HG03280 (cell line): ENCODE measurements around the gene RPLP2.

Source experiments
- ATAC-seq: cut with Tn5 transposase; IDR thresholded peaks from one replicate; pipeline ENCODE4 v1.9.1; 2021; ENCODE audit warnings: mild to moderate bottlenecking, moderate library complexity; ENCODE audit not compliant: unreplicated experiment

Gene RPLP2

DNA sequence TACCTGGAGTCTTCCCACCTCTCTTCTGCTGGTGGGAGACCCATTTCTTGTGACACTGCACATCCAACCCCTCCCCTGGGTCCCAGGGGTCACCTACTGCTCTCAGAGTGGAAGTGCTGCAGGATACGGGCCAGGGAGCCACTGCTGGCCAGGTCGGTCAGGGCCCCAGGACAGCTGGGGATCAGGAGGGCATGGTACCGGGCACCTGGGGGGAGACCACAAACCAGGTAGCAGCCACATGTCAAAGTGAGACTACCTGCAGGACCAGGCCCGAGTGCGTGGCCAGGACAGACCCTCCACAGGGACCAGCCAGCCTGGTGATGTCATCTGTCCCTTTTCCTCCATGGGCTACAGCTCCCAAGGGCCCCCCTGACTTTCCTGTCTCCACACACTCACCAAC, 36.3 kb upstream of the RPLP2 start:
- no peak for ATAC-seq

DNA sequence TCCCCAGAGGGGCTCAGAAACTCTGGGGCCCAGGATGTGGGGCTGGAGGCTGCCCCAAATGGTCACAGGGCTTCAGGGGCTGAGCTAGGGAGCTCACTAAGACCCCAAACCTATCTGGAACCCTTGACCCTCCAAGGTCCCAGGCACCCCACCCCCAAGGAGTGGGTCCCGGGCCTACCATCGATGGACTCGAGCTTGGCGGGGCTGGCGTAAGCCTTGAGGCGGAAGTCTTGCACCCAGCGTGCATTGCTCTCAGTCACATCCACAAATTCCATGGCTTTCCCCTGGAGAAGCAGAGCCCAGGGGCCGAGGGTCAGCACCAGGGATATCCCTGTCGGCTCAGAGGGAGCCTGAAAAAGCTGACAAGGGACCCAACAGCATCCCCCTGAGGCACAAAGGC, 35.9 kb upstream of the RPLP2 start:
- ATAC-seq, result no peak

DNA sequence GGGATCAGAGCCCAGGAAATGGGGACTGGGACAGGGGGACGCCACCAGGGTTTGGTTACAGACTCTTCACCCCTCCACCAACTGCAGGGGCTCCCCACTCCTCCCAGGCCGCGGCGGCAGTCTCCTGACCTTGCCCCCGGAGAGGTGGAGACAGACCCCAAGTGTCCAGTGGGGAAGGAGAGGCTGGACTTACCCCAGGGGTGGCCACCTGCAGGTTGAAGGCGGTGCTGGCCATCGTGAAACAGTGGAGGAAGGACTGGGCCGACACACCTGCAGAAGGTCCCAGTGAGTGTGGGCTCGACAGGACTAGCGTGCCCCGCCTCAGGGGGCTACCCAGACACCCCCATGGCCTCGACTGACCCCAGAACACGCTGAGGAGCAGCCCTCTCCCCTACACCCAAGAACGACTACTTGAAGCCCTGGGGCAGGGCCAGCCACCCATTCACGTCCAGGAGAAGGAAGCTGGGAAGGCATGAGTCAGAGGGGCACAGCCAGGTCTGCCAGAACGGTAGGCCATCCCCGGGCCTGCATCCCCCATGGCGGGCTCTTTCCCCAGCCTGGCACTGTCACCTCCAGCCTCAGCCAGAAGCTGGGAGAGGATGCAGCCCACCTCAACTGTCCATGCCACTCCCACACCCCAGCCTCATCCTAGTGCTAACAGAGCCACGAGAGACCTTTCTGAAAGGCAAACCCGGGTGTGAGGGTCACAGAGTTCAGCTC, 34.7 kb upstream of the RPLP2 start:
- ATAC-seq, result no peak

DNA sequence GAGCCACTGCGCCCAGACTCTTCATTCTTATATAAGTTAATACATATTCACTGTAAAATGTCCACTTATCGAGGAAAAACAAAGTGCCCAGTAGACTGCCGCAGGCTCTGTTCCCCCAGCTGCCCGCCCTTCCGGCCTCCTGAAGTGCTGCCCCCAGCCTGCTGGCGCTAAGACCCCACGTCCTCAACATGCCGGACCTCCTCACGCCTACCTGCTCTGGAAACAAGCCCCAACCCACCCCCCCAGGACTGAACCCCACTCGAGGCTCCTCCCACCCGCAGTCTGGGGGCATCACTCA, 33.6 kb upstream of the RPLP2 start:
- no peak for ATAC-seq

DNA sequence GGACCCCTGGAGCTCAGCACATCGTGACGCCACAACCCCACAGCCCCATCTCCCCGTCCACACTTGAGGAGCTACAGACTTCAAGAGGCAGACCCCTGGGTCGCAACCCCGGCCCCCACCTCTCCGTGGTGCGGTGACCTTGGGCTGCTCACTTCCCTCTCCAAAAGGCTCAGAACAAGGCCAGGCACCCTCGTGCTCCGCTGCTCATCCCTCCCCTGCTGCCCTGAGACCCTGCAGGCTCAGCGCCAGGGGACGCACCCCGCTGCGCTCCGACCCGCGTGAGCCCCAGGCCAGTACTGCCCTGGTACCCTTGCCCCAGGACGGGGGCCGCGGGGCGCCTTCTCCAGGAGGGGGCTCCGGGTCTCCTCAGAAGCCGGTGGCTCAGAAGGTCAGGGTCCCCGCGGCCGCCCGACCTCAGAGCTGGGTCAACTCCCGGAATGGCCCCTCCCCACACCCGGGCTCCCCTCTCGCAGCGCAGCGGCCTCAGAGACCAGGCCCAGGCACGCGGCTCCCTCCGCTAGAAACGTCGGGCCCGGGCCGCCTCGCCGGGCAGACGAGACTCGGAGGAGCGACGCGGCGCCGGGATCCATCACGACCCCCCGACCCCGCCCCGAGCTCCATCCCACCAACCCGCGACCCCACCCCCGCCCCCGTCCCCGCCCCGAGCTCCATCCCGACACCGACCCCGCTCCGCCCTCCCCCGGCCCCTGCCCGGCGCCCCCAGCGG, 33.0 kb upstream of the RPLP2 start:
- ATAC-seq, result peak; percentile 20

DNA sequence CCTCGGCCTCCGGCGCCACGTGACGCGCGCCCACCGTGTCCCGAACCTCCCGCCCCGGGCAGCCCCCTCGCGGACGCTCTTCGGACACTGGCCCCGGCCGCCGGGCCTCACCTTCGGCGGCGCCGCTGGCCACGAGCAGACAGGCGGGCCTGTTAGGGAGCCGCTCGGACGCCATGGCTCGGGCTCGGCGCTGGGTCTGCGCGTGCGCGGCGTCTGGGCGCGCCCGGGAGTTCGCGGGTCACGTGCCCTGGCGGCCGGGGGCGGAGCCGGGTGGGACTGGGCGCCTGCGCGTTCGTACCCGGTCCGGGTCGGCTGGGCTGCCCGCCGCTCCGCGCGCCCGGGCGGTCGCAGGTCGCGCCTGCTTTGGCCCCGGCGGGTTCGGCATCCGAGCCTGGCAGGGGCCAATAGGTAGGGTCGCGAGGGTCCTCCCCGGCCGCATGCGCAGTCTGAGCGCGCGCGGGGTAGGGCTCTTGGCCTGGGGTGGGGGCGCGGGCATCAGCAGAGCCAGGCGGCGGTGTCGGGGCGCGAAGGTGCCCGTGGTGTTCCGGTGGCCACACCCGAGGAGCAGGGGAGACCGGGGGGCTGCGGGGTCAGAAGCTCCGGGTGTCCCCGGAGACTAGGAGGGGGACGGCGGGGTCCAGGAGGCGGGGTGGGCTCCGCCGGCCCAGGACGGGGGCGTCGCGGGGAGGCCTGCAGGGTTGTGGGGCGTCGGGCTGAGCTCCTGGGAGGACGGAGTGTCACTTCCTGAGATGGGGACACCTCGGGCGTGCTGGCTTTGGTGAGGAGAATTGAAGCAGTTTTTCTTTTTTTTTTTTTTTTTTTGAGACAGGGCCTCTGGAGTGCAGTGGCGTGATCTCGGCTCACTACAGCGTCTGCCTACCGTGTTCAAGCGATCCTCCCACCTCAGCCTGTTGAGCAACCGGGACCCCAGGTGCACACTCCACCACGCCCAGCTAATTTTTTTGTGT, 32.2 kb upstream of the RPLP2 start, which contains the start of gene GATD1:
Gene GATD1, minus strand, starts transcription at position 200 of the 968 bp plus-strand sequence. Its CDS starts 25 bp downstream, at position 175.
- peak; percentile 80 for ATAC-seq

DNA sequence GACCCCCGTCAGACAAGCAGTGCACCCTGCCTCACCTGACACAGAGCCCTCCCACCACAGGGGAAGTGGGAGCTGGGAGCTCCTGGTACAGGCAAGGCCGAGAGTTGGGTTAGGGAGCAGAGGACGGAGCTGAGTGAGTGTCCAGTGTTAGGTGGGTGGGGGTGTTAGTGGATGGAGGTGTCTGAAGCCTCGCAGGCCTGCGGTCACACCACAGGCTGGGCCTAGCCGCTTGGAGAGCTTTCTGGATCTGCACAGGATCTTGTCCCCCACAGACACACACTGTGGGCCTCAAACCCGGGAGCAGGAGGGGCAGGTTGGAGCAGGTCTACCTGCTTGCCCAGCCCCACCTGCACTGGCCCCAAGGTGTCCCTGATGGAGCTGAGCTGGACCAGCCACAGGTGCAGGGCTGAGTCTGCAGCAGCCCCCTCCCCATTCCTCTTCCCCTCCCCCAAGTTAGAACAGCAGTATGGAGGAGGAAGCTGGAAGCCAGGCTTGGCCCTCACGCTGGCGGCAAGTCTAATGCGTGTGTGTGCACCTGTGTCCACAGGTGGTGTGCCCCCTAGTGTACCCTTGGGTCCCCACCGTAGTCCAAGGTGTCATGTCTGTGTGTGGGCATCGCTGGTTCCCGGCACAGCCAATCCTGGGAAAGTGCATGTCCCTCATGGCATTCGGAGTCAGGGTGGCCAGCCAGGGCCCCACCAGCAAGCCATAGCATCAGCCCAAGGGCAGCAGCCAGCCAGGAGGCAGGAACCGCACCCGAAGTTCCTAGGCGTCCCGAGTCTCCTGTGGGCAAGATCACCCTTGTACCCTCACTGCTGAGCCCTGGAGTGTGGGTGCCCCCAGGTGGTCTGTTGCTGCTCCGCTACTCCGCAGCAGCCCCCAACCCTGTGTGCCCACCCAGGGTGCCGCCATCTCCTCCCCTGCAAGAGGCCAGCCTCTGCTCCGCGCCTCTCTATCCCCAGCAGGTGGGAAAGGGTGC, 30.5 kb upstream of the RPLP2 start:
- ATAC-seq, result no peak

DNA sequence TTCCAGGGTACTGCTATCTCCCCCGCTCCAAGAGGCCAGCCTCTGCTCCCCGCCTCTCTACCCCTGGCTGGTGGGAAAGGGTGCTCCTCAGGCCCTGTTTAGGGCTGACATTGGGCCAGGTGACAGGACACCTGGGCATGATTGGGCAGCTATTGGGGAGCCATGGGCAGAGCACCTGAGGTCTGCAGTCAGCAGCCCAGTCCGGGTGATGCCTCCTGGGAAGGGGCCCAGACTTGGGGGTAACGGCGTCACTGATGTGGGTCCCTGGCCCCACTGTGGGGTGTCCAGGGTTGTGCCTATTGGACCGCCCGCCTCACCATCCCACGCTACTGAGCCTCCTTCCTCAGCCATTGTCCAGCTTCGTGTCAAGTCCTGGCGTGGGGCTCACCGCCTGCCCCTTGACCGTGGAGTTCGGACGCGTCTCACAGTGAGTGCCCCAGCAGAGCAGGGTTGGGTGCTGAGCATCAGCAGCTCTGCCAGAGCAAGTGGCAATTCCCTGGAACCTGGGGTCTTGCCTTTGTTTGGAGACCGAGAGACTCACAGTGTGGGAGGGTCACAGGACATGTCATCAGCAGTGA, 29.7 kb upstream of the RPLP2 start:
- no peak for ATAC-seq

DNA sequence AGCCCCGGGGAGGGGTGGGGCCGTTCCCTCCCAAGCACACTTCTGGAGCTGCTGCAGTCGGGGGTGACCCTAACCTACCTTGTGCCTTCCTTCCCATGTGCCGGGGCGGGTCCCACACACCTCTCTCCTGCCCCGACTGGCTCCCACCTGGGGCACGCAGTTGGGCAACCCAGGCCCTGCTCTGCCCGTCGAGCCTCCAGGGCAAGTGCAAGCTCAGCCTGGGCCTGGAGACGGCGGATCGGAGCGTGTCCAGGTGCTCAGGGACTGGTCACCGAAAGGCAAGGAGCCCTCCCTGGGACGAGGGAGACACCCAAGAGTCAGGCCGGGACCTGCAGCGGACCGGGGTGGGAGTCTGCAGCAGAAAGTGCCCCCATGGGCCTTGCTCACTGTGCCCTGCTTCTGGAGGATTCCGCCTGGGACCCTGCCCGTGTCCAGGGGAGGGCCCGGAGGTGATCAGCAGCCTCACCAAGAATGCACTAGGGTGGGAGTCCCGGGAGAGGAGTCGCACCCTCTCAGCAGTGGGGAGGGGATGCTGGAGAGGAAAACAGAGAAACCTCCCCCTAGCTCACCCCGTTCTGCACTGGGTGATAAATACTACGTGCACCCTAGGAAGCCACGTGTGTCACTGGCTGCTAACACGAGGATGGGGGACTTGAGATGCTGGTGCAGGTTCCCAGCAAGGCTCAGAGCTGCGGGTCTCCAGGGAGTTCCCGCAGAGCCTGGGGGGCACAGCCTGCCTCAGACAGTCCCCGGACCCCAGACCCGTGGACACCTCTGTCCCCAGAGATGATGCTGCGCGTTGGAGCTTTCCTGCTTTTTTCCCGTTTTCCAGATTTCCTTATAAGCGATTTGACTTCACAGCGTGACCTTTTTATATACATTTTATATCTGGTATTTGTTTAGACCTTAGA, 27.2 kb upstream of the RPLP2 start:
- no peak for ATAC-seq

DNA sequence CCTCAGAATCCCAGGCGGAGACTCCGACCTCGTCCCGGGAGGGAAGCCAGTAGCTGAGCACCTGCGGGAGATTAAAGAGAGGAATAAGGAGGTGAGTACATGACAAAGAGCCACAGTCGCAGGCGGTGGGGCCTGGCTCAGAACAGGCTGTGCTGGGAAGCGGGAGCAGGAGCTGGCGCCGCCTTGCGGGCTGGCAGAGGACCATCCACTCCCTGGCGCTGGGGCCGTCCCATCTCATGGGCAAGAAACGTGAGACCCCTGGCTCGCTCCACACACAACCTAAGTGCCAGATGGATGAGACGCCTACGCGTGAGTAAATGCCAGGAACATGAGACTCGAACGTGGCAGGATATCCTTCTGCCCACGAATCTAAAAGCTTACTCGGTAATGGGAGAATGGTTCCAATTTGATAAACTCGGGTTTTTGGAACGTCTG, 26.2 kb upstream of the RPLP2 start:
- no peak for ATAC-seq

DNA sequence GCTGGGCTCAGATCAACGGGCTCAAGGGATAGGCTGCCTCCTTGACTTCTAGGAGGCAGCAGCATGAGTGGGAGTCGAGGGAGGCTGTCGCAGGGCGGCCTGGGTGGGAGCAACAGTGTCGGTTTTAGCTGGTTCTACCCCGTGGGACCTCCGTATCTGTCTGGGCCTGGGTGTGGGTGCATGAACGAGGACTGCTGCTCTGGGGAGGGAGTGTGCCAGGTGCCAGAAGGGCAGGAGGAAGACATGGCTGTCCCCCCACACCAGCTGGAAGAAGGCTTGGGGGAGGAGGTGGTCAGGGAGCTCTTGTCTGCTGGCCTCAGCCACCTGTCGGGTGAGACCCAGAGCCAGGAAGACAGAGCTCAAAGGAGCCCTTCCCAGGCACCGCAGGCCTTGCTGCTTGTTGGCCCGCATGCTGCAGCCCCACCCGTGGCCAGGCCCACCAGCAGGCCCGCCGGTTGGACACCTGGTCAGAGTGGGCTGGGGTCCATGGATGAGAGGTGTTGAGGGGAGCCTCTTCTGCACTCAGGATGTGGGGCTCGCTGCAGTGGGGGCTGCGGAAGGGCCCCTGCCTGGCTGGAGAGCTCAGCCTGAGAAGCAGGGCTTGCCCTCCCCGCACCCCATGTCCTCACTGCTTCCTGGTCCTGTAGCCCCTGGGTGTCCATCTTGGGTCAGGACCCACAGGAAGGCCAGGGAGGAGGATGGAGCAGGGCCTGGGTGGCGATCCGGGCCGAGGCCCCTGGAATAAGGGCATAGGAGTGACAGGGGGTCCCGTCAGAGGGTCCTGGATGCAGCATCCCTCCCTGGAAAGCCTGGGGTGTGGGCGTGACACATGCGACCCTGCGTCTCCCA, 23.3 kb upstream of the RPLP2 start:
- ATAC-seq, result no peak

DNA sequence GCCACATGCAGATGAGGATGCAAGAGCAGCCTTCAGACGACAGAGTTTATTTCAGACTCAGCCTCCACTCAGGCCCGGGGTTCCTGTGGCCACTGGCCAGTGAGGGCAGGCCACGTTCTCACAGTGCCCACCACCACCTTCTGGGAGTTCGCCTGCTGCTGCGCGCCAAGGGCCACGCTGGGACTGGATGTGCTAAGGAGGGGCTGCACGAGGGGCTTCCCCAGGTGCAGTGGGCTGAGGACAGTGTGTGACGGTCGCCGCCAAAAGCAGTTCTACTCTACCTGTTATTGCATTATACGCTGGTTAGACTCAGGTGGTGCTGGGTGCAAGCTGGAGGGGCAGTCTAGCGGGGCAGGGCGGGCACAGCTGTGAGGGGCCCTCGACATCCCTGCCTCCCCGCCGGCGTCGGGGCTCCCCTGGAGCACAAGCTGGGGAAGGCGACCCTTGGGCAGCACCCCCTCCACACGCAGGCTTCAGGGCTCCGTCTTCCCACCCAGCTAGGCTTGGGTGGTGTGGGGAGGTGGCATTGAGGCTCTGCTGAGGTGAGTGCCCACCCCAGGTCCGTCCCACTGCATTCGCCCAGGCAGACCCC, 22.6 kb upstream of the RPLP2 start:
- no peak for ATAC-seq

DNA sequence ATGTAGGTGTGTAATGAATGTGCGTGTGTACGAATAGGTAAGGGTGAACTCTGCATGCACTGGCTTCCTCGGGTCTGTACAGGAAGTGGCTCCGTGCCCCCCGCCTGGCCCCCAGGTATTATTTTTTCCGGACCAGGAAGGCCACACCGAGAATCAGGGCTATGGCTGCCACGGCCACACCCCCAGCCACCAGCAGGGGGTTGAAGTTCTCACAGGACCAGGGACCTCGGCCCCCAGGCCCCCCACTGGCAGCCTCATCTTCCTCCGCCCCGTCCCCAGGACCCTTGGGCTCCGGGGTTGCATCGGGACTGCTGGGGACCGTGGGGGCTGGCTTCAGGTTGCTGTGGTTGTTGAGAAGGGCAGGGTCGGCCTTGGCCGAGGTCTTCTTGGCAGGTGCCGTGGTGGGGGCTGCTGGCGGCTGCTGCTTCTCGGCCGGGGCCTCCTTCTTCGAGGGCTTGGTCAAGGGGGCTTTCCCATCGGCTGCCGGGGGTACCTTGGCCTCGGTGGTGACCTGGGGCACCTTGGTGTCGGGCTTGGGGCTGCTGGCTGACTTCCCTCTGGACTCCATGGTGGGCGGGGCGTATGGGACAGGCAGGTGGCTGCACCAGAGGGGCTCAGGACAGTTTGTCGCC, 21.6 kb upstream of the RPLP2 start:
- no peak for ATAC-seq

DNA sequence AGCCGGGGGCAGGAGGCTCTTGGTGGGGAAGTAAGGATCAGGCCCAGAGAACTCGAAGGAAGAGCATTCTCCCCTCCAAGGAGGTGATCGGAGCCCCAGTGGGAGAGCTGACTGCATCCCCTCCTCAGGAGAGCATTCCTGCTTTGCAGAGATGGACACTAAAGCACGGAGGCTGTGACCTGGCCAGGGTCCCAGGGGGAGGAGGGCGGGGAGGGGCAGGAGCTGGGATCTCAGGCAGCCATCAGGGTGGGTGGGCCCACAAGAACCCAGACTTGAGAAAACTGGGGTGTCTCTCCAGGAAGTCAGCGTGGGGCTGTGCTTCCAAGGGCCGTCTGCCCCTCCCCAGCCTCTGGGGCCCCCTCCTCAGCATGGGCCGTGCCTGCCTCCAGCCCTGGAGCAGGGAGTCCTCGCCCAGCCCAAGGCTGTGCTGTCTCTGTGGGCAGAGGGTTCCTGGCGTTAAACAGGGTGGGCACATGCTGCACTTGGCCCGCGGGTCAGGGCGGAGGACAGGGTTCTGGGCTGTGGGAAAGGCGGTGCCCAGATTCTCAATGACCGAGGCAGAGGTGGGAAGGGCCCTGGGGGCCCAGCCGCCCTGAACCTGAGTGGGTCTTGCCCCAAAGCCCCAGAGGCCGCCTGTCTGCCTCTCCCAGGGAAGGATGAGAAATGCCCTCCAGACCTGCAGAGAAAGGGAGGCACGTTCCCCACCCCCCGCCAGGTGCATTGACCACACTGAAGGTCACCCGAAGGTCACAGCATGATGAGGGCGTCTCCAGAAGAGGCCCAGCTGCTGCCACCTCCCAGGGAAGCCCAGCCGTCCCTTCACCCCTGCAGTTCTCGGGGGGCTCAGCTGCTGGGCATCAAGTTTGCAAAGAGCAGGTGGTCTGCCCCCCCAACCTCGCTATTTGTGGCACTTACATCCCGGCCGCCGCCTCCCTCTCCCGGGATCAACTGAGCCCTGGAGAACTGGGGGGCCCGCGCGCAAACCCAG, 20.5 kb upstream of the RPLP2 start:
- no peak for ATAC-seq

DNA sequence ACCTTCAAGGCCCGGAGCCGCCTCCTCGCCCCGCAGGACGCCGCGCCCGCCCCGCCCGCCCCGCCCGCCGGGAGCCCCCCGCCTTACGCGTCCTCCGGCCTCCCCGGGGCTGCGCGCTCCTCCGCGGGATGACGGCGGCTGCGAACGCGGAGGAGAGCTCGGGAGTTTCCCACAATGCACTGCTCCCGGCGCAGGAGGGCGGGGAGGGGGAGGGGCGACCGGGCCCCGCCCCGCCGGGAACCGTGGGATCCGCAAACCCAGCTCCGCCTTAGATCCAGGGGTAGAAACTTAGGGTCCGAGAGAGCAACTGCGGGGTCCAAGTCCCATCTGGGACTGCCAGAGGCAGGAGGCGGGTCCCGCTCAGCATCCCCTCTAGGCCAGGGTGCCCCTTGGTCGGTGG, 19.8 kb upstream of the RPLP2 start, which contains the start of gene CEND1:
Gene CEND1, minus strand, starts transcription at position 148 of the 400 bp plus-strand sequence. CDS start 1,514 bp downstream, outside the sequence.
- ATAC-seq, result no peak
